ENCODE data around the gene GJD2. TPM values are rescaled to one million over a fixed set of nuclear protein-coding genes. Genes with fewer than 3 reads are reported as not detected.

Gene GJD2
- total RNA-seq, result 1.1 TPM

GRCh38 chr15:34754674-34755418 lies at the start of gene GJD2:
Gene GJD2 (minus strand): TSS chr15:34754998. CDS start chr15:34754488, 510 bp downstream.
- no peak for DNase-seq

- DNase-seq, result no peak
These were observed 49.3 kb upstream of the GJD2 start for GRCh38 chr15:34804113-34804512.

- no peak for DNase-seq
These were observed 48.3 kb upstream of the GJD2 start for GRCh38 chr15:34802803-34803750.

GRCh38 chr15:34802371-34802770 lies 47.6 kb upstream of the GJD2 start:
- no peak for DNase-seq

- no peak for DNase-seq
These were observed 44.6 kb upstream of the GJD2 start for GRCh38 chr15:34799149-34800101.

GRCh38 chr15:34796847-34797435 lies 42.1 kb upstream of the GJD2 start:
- no peak for DNase-seq

GRCh38 chr15:34795267-34796081 lies 40.7 kb upstream of the GJD2 start, which contains the start of gene ACTC1:
Gene ACTC1 (minus strand): TSS chr15:34795549. CDS start chr15:34794808, 741 bp downstream.
- DNase-seq, result no peak

GRCh38 chr15:34794590-34795206 lies 39.9 kb upstream of the GJD2 start:
- DNase-seq, result no peak

- no peak for DNase-seq
These were observed 39.1 kb upstream of the GJD2 start for GRCh38 chr15:34793901-34794300.

- no peak for DNase-seq
These were observed 38.3 kb upstream of the GJD2 start for GRCh38 chr15:34793071-34793470.

- no peak for DNase-seq
These were observed 36.9 kb upstream of the GJD2 start for GRCh38 chr15:34791701-34792100.

GRCh38 chr15:34790121-34790520 lies 35.3 kb upstream of the GJD2 start:
- no peak for DNase-seq

- DNase-seq, result no peak
These were observed 34.5 kb upstream of the GJD2 start for GRCh38 chr15:34789326-34789725.

- DNase-seq, result no peak
These were observed 31.4 kb upstream of the GJD2 start for GRCh38 chr15:34786206-34786605.

- DNase-seq, result no peak
These were observed 29.2 kb upstream of the GJD2 start for GRCh38 chr15:34783991-34784390.

GRCh38 chr15:34783431-34783830 lies 28.6 kb upstream of the GJD2 start:
- no peak for DNase-seq

GRCh38 chr15:34782901-34783300 lies 28.1 kb upstream of the GJD2 start:
- no peak for DNase-seq

- DNase-seq, result no peak
These were observed 25.9 kb upstream of the GJD2 start for GRCh38 chr15:34780725-34781124.

- DNase-seq, result no peak
These were observed 21.9 kb upstream of the GJD2 start for GRCh38 chr15:34776606-34777105.

GRCh38 chr15:34773917-34774316 lies 19.1 kb upstream of the GJD2 start:
- DNase-seq, result no peak

Data from occipital lobe (tissue), 2 donors.